Measurements from ENCODE around the gene CDK5RAP1.
"Not testable (repeated sequence)": the region's sequence is repeated elsewhere in the genome, so short reads cannot be mapped to it uniquely, and the experiment has no call there.

Gene CDK5RAP1

GRCh38 chr20:33419140-33419974 is 18.0 kb upstream of the CDK5RAP1 start:
- no peak for DNase-seq (ENCODE audit: low read depth in 2 of 2)

GRCh38 chr20:33418033-33418432 is 16.7 kb upstream of the CDK5RAP1 start:
- no peak for DNase-seq (ENCODE audit: low read depth in 2 of 2)

- DNase-seq (ENCODE audit: low read depth in 2 of 2): no peak
Observed at GRCh38 chr20:33415948-33416347, 14.6 kb upstream of the CDK5RAP1 start.

GRCh38 chr20:33412484-33412838 is 11.1 kb upstream of the CDK5RAP1 start:
- DNase-seq (ENCODE audit: low read depth in 2 of 2): no peak

GRCh38 chr20:33411711-33412483 is 10.6 kb upstream of the CDK5RAP1 start:
- no peak for DNase-seq (ENCODE audit: low read depth in 2 of 2)

GRCh38 chr20:33411242-33411641 is 9.9 kb upstream of the CDK5RAP1 start:
- DNase-seq (ENCODE audit: low read depth in 2 of 2): no peak

GRCh38 chr20:33410081-33410742 is 8.9 kb upstream of the CDK5RAP1 start:
- DNase-seq (ENCODE audit: low read depth in 2 of 2): no peak

GRCh38 chr20:33408716-33409654 is 7.7 kb upstream of the CDK5RAP1 start:
- DNase-seq (ENCODE audit: low read depth in 2 of 2): no peak

GRCh38 chr20:33408313-33408712 is 7.0 kb upstream of the CDK5RAP1 start:
- DNase-seq (ENCODE audit: low read depth in 2 of 2): no peak

- DNase-seq (ENCODE audit: low read depth in 2 of 2): no peak
Observed at GRCh38 chr20:33407796-33408195, 6.5 kb upstream of the CDK5RAP1 start.

- no peak for DNase-seq (ENCODE audit: low read depth in 2 of 2)
Observed at GRCh38 chr20:33407251-33407650, 5.9 kb upstream of the CDK5RAP1 start.

- no peak for DNase-seq (ENCODE audit: low read depth in 2 of 2)
Observed at GRCh38 chr20:33404281-33404680, 3.0 kb upstream of the CDK5RAP1 start.

GRCh38 chr20:33401921-33402369 is 626 bp upstream of the CDK5RAP1 start:
- DNase-seq (ENCODE audit: low read depth in 2 of 2): no peak

GRCh38 chr20:33400812-33401183 is 521 bp downstream of the CDK5RAP1 start:
- DNase-seq (ENCODE audit: low read depth in 2 of 2): no peak

GRCh38 chr20:33399924-33400323 is 1.4 kb downstream of the CDK5RAP1 start:
- no peak for DNase-seq (ENCODE audit: low read depth in 2 of 2)

GRCh38 chr20:33394718-33395117 is 6.6 kb downstream of the CDK5RAP1 start:
- no peak for DNase-seq (ENCODE audit: low read depth in 2 of 2)

- DNase-seq (ENCODE audit: low read depth in 2 of 2): no peak
Observed at GRCh38 chr20:33393609-33394008, 7.7 kb downstream of the CDK5RAP1 start.

GRCh38 chr20:33391722-33392415 is 9.4 kb downstream of the CDK5RAP1 start:
- DNase-seq (ENCODE audit: low read depth in 2 of 2): no peak

GRCh38 chr20:33389326-33389725 is 12.0 kb downstream of the CDK5RAP1 start:
- DNase-seq (ENCODE audit: low read depth in 2 of 2): not testable (repeated sequence)

- DNase-seq (ENCODE audit: low read depth in 2 of 2): no peak
Observed at GRCh38 chr20:33388268-33388667, 13.1 kb downstream of the CDK5RAP1 start.

GRCh38 chr20:33387177-33387576 is 14.1 kb downstream of the CDK5RAP1 start:
- no peak for DNase-seq (ENCODE audit: low read depth in 2 of 2)

Data from stimulated activated CD4-positive, alpha-beta T cell treated with anti-CD3 and anti-CD28 coated beads, Interleukin-1b, Interleukin-23, amount 100 ng/mL, for 1 hour (primary cell).